Measurements from ENCODE around the gene TNNT2. TPM values are rescaled to one million over a fixed set of nuclear protein-coding genes. Genes with fewer than 3 reads are reported as not detected.

TNNT2 gene
- total RNA-seq, 1 experiment from 2014 or later, result not detected

DNA sequence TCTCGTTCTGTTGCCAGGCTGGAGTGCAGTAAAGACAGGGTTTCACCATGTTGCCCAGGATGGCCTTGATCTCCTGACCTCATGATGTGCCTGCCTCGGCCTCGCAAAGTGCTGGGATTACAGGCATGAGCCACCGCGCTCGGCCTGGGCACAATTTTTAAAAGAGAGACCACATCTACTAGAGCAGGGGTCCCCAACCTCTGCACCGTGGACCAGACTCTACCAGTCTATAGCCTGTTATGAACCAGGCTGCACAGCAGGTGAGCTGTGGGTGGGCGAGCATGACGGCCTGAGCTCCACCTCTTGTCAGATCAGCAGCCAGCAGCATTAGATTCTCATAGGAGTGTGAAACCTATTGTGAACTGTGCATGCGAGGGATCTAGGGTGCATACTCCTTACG, 20.8 kb downstream of the TNNT2 start:
- no peak for DNase-seq (ENCODE audit: low read depth)

DNA sequence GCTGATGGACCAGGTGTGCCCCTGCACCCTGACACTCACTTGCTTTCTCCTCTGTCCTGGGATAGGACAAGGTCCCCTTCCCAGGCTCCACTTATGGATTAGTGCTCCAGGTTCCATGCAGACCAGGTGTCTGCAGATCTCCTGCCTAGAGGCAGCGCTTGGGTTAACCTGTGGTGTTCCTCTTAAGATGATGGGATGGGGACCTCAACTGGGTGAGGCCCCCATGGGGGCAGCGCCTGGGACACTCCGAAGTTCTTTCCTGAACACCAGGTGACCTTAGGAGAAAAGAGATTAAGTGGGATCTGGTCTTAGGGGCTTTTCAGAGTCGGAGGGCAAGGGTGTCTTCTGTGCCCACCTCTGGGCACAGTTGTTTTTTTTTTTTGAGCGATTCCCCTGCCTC, 21.2 kb downstream of the TNNT2 start:
- no peak for DNase-seq (ENCODE audit: low read depth)

DNA sequence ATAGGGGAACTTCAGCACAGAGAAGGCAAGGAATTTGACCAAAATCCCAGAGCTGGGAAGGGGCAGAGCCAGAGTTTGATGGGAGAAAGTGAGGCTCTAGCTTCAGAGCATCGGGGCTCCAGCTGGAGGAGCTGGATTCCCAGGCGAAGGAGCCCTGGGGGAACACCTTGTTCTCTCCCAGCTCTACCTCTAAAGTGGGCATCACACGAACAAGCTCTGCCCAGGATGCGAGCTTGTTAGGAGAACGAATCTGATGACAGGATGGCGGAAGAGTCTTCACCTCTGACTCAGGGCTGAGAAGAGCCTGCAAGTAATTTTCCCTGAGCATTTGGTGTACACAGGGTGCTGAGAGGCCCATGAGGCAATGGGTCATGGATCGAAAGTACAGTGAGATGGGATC, 22.0 kb downstream of the TNNT2 start:
- no peak for DNase-seq (ENCODE audit: low read depth)

DNA sequence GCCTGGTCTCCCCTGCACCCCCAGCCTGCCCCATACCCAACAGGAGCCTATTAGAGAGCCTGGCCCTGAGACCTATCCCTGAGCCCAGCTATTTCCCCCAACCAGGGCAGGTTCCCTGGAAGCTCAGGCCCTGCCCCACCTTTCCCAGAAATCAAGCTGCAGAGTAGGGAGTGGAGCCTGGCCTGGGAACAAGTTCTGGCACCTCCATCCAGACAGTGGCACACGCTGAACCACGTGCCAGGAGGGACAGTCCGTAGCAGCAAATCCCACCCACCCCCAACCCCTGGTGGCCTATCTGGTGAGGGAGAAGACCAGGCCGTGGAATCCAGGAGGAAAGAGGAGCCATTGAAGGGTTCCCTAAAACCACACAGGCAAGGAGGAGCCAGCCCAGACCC, 22.6 kb downstream of the TNNT2 start:
- DNase-seq (ENCODE audit: low read depth), result no peak

DNA sequence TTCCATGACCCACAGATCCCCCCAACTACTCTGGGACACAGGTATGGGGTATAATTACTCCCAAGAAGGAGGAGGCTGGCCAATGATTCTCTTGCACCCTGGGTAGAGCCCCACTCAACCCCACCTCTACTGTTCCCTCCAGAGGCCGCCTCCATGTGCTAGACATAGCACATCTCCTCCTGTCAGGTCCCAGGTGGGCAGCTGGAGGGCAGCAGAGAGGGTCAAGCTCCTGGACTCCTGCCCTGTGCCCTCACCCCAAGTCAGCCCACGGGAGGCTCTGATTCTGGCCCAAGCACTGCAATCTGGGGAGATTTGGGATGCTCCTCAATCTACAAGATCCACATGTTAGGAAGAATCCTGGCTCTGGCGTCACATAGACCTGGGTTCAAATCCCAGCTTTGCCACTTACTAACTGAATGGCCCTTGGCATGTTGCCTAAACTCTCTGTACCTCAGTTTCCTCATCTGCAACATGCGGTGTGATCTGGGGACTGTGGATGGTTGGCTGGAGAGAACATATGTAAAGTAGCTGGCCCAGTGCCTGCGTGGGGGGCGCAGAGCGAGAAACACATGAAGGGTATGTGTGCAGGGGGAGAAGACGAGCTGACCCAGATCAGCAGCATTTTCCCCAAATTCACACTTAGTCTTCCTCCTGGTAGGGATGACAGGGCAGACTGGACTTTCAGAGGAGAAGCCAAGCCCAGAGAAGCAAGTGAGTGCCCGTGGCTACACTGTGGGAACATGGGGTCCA, 23.2 kb downstream of the TNNT2 start:
- no peak for DNase-seq (ENCODE audit: low read depth)

DNA sequence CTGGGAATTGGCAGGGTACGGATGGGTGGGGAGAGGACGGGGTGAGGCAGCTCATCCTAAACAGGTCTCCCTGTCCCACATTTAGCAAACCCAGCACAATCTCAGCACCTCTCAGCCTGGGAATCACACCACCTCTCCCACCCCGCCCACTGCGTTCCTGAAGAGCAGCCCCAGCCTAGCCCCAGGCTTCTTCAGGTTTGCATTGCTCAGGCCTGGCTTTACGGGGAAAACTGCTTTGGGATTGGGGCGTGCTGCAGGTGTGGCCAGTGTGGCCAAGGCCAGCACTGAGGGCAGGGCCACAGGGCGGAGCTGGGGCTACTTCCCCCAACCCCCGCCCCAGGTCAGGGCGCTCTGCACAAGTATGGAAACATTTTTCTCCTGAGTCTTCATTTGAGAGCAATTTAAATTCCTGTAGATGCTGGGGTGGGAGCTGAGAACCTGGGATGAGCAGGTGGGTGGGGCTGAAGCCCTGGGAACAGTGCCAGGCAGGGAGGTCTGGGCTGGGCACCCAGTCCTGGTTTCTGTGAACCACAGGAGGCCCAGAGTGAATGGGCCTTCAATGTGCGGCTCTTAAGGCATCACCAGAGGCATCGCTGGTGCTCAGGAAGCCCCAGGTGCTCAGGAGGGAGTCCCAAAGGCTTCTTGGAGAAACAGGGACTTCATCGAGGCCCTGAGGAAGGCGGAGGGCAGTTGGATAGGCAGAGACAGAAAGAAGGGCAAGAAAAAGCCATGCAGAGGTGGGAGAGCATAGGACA, 24.1 kb downstream of the TNNT2 start:
- no peak for DNase-seq (ENCODE audit: low read depth)

DNA sequence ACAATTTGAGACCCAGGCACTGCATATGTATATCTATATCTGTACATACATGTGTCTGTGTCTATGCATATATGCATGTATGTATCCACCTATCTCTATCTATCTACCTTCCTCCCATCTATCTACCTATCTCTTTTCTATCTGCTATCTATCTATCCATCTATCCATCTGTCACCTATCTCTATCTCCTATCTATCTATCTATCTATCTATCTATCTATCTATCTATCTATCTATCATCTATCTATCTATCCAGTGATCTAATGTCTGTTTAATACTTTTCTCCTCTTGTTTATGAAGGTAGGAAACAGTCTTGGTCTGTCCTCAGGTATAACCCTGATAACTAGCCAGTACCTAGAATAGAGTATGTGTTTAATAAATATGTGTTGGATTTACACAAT, 25.9 kb downstream of the TNNT2 start:
- no peak for DNase-seq (ENCODE audit: low read depth)

DNA sequence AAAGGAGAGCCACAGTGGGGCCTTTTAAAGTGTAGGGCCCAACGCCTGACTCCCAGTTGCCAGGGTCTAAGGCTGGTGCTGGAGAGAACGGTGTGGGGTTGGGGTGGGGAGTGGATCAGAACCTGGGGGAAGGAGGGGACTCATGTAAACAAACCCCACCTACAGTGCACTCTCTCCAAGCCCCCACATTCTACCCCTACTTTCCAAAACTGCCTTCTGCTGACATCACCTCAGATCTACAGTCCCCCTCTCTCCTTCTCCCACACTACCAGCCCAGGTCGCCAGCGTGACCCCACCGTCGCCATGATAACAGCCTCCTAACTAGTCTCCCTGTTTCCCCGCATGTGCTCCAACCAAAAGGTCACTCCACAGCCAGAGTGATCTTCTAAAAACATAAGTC, 26.6 kb downstream of the TNNT2 start:
- DNase-seq (ENCODE audit: low read depth), result no peak

DNA sequence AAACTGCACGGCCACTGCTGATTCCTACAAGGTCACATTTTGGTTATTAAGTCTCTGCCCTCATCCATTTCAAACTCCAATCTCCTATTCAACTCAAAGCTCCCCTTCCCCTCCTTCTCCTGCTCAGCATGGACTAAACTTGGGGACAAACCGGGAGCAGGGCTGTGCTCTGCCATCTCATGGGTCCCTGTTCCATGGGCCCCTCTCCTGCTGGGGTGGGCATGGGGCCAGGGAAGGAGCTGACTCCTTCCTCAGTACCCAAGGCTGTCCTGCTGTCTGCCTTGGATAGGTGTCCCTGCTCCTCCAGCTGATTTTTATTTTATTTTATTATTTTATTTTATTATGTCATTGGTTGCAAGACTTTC, 27.1 kb downstream of the TNNT2 start:
- DNase-seq (ENCODE audit: low read depth), result no peak

DNA sequence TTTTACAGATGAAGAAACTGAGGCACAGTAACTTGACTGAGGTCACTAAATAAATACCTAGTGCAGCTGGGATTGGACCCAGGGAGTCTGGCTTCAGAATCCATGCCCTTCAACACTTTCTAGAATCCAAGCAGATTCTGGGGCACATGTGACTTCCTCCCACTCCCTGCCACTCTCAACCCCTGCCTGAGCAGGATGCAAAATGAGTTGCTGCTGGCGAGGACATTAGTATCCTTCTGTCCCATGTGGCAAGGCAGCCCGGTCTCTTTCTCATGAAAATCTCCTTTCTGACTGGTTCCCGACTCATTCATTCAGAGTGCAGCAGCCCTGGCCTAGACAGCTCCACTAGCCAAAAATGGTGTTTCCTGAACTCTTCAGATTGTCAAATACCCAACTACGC, 28.4 kb downstream of the TNNT2 start:
- DNase-seq (ENCODE audit: low read depth), result no peak

DNA sequence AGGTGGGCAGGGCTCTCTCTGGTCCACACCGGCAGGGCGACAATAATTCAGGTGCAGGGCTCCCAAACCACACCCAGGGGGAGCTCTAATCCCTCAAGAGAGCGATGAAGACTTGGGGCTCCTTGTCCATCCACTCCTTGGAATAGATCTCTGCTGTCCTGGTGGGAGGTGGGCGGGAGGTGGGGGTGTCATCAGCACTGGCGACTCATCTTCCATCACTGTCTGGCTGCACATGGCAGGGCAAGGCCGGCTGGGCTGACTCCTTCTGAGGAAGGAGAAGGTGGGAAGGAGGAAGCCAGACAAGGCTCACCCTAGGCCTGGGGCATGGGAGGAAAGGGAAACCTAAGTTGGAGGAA, 29.3 kb downstream of the TNNT2 start:
- DNase-seq (ENCODE audit: low read depth), result peak; percentile 63

DNA sequence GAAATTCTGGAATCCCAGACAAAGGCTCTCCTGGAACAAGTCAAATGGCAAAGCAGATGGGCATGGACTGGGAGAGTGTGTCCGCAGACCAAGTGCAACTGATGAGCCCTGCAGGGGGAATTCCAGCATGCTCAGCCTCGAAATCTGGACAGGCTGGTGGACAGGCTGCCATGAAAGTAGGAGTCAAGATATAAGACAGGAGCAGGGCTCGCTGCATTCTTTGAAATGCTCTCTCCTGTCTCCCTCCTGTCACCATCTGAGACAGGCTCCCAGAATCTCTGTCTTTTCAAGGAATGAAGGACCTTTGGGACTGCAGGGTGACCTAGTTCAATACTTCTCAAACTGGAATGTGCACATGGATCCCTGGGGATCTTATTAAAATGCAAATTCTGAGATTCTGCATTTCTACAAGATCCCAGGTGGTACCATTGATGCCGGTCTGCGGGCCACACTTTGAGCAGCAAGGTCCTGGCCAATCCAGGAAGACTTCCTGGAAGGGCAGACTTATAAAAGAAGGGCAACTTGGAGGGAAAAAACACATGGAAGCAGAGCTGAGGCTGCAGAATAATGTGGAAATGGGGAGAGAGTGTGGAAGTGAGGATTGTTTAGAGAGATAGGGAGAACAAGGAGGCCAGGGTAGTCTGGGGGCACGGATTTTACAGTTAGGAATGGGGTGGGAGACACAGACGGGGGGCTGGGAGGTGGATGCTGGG, 29.8 kb downstream of the TNNT2 start:
- no peak for DNase-seq (ENCODE audit: low read depth)

DNA sequence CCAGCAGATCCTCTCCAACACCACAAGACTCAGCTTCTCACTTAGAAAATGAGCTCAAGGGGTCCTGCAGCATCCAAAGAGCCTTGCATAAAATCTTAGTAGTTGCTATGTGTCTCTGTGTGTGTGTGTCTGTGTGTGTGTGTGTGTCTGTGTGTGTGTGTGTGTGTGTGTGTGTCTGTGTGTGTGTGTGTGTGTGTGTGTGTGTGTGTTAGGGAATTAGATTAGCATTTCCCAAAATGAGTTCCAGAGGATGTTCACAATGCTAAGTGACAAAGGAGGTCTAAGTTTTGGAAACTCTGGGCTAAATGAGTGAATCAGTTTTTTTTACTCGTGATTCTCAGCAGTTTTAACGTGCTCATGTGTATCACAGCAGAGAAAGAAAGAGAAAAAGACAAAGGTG, 30.5 kb downstream of the TNNT2 start:
- no peak for DNase-seq (ENCODE audit: low read depth)

DNA sequence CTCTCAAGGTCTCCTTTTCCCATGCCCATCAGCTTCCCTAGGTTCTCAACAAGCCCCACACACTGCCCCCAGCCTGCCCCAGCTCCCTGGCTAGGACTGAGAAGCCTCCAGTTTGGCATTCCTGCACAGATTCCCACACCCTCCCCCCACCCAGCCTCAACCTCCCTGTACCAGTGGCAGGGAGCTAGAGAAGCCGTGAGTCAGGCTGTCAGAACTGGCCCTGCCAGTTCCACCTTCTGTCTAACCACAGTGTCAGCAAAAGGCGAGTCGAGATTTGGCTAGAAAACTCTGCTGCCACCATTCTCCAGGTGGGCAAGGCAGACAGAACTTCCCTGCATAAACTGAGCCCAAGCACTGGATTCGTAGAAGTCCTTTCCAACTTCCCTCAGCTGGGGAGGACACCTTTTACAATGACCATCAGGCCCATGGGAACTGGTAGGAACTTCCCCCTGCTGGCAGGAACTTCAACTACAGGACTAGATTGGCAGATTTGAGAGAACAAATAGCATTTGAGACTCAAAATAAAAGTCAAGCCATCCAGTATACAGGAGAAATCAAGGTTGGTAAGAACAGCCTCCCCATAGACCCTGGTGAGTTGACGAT, 31.0 kb downstream of the TNNT2 start:
- DNase-seq (ENCODE audit: low read depth), result peak; percentile 67

DNA sequence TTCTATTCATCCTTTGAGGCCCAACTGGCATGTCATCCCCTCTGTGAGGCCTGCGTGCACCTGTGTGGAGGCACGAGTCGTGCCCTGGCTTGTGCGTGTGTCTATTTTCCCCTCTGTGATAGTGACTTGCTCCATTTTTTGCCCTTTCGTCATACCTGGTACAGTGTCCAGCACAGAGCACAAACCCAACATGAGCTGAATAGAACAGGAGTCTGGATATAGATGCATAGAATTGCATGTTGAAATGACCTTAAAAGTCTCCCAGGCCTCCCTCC, 32.5 kb downstream of the TNNT2 start:
- no peak for DNase-seq (ENCODE audit: low read depth)

DNA sequence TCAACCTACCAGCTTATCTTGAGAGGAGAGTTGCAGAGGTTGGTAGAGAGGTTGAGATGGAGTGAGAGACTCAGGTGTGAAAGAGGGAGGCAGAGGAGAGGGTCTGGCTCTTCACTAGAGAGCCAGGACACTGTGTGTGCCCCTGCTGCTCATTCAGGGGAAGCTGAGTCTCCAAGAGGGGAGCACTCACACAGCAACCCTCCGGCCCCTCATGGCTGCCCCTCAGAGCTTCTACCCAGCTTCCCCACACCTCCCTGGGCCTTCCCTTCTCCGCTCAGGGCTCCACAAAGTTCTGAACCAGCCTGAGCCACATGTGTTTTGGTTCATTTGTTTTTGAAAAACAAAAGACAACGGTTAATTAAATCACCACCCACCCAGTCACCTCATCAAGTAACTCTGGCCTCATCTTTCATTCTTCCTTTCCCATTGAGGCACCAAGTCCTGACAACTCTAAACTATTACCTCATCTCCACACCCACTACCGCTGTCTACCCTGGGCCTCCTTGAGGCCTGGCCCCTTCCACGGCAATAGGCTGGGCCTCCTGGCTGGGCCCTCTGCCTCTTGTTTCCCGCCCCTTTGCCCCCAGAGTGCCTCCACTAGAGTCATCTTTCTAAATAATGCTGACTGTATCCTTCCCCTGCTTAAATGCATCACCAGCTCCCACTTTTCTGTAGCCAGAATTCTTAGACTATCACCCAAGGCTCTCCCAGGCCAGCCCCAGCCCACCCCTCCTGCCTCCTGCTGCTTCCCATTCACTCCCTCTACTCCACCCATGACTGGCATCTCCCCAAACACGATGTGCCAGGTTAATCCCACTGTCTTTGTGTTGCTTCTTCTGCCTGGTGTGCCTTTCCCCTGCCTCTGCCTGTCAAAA, 33.0 kb downstream of the TNNT2 start:
- DNase-seq (ENCODE audit: low read depth), result no peak

DNA sequence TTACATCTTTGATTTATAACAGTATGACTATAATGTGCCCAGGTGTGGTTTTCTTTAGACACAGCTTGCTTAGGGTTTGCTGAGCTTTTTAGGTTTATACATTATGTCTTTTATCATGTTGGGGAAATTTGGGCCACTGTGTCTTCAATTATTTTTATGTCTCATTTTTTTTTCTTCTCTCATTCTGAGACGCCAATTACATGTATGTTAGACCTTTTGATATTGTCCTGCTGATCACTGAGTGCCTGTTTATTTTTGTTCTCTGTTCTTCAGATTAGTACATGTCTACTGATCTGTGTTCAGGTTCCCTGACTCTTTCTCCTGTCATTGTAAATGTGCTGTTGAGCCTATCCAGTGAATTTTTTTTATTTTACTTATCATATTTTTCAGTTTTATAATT, 36.1 kb downstream of the TNNT2 start:
- no peak for DNase-seq (ENCODE audit: low read depth)

DNA sequence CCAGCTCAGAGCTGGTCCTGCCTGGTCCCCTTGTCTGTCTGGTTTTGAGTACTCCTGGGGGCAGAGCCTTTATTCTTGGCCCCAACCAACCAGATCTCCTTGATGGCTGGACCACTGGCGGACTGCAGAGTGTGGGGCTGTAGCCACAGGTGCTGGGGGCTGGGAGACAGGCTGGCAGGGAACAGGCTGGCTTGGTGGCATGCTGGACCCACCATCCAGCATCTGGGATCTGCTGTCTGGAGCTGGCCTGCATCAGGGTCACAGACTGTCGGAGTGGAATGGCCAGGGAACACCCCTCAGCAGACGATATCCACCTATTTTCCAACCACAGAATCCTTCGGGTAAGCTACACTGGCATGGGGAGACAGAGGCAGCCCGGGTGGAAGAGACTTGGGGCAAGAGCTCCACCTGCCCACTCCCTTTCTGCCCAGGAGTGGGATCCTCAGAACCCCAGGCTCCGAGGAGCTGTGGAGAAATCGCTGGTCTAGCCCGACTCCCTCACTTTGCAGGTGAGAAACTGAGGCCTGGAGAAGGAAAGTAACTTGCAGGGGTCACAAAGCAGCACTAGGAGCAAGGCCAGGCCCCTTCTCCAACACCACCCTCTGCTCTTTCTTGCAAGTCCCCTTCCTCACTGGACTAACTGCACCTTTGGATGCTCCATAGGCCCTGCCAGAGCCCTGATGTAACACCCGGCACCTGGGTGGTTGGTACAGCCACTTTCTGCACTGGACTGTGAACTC, 40.6 kb downstream of the TNNT2 start:
- no peak for DNase-seq (ENCODE audit: low read depth)

DNA sequence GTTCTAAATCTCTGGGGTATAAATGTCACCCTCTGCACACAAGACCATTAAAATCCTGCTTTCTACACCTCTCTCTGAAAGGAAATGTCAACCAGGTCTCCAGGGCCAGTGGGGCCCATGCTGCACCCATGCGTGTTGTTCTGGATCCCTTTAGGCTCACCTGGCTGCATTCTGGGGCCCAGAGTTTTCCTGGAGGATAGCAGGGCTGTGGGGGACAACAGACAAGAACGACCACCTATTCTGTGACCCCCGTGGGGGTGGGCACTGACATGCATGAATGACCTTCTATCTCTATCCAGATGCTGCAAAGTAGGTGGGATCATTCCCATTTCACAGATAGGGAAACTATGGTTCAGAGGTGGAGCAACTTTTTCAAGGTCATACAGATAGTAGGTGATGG, 41.6 kb downstream of the TNNT2 start:
- DNase-seq (ENCODE audit: low read depth), result no peak

DNA sequence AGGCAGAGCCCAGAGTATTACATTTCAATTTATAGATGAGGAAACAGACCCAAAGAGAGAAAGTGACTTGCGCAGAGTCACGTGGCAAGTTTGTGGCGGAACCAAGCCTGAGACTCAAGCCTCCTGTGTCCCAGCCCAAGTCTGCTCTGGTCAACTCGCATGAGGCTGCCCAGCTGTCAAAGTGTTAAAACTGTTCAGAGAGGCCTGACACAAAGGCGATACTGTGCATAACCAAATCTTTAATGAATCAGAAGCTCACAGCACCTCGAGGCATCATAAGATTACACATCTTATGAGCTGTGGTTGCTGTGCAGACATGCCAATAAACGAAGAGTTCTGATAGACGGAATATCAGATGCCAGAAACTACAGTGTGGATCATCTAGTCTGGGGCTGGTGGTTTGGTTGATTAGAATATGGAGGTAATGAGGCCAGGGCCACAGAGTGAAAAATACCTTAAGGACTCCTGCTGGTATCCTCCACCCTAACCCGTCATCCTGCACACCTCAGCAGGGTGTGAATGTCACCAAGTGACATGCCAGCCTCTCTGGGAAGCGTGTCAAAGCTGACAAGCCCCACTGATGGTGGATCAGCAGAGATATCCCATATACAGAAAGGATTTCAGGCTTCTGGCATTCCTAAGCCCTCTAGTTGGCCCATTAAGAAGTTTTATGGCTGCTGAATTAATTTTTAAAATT, 42.2 kb downstream of the TNNT2 start:
- no peak for DNase-seq (ENCODE audit: low read depth)

Measured in M059J (cell line).